Left lobe of liver (tissue), 2 donors: ENCODE results near the gene EXOC3L2. TPM values are rescaled to one million over a fixed set of nuclear protein-coding genes. Genes with fewer than 3 reads are reported as not detected.
A peak's percentile ranks its signal among the peaks of the same experiment; 100 is the strongest.

ENCODE experiments used
- ATAC-seq: fragments of 200-7000 bp; cut with Tn5 transposase; one replicate; pipeline ENCODE4 v1.9.1; 2020; ENCODE audit warnings: mild to moderate bottlenecking, moderate library complexity
- DNase-seq: peaks from one replicate; pipeline ENCODE4 v3.0.0-alpha.2; 2020; ENCODE audit warnings: low spot score
- total RNA-seq: library from RNA; stranded (reverse); gene quantifications from one replicate; pipeline ENCODE4 v1.2.1, GENCODE V29; 2021
- donor health status: DM: no; HTN: no; CAD: no; lungs with moderate emphysema.
- donor health status: DM: no; HTN: yes; CAD: no.

Gene EXOC3L2
- total RNA-seq, 1 donor from 2014 or later, result 4.3 TPM

- ATAC-seq, result peak; percentile 5
Observed at GRCh38 chr19:45164577-45165335, 80.5 kb downstream of the EXOC3L2 start.

GRCh38 chr19:45163751-45164460 lies 81.3 kb downstream of the EXOC3L2 start:
- no peak for DNase-seq
- ATAC-seq, result no peak

More at GRCh38 chr19:45164577-45165335, 80.5 kb downstream of the EXOC3L2 start:
- no peak for DNase-seq

GRCh38 chr19:45163156-45163555 lies 82.1 kb downstream of the EXOC3L2 start:
- DNase-seq (no peak), ATAC-seq (no peak)

GRCh38 chr19:45162608-45163143 lies 82.5 kb downstream of the EXOC3L2 start:
- ATAC-seq (peak; percentile 53), DNase-seq (no peak)

Other genes with a start within 250 kb of the EXOC3L2 start
- 1.5 TPM for gene RELB, start 243.9 kb downstream of the EXOC3L2 start, total RNA-seq
- 50.5 TPM for gene CLASRP, start 206.4 kb downstream of the EXOC3L2 start, total RNA-seq
- 0.35 TPM for gene ZNF296, start 168.9 kb downstream of the EXOC3L2 start, total RNA-seq
- gene GEMIN7, start 166.1 kb downstream of the EXOC3L2 start, total RNA-seq, result 11.7 TPM
- 11.3 TPM for gene PPP1R37, start 152.2 kb downstream of the EXOC3L2 start, total RNA-seq
- gene NKPD1, start 84.4 kb downstream of the EXOC3L2 start, total RNA-seq, result not detected
- gene TRAPPC6A, start 67.2 kb downstream of the EXOC3L2 start, total RNA-seq, result 30.6 TPM
- gene BLOC1S3, start 66.6 kb downstream of the EXOC3L2 start, total RNA-seq, result 6.5 TPM
- 17.5 TPM for gene MARK4, start 5.9 kb upstream of the EXOC3L2 start, total RNA-seq
- gene CKM, start 77.5 kb upstream of the EXOC3L2 start, total RNA-seq, result not detected
- not detected for gene KLC3, start 95.3 kb upstream of the EXOC3L2 start, total RNA-seq
- gene ERCC2, start 125.2 kb upstream of the EXOC3L2 start, total RNA-seq, result 15.3 TPM
- gene PPP1R13L, start 159.7 kb upstream of the EXOC3L2 start, total RNA-seq, result 8.0 TPM
- gene POLR1G, start 161.2 kb upstream of the EXOC3L2 start, total RNA-seq, result 2.2 TPM
- 25.8 TPM for gene ERCC1, start 178.5 kb upstream of the EXOC3L2 start, total RNA-seq
- 0.35 TPM for gene FOSB, start 222.6 kb upstream of the EXOC3L2 start, total RNA-seq